Kidney (tissue), 14 donors: ENCODE data around the gene KDM3A. TPM values are rescaled to one million over a fixed set of nuclear protein-coding genes. Genes with fewer than 3 reads are reported as not detected.

ENCODE experiments used
- DNase-seq, 5 donors: peaks; one replicate each; pipeline ENCODE4 v3.0.0-alpha.2; 2013 to 2020
- FAIRE-seq: peaks from 2 replicates; lab custom pipeline; 2012; peaks lifted over from hg19 to GRCh38; lab: Jason Lieb, UNC
- H3K27ac ChIP-seq, 2 donors: one replicate each; pipeline ENCODE4 v1.7.0; 2013; ENCODE audit warnings: low read depth in 2 of 2, low read length in 2 of 2, inconsistent platforms in 1 of 2
- H3K27me3 ChIP-seq: one replicate; pipeline ENCODE4 v1.7.1; 2013; ENCODE audit warnings: low read length, inconsistent platforms; ENCODE audit not compliant: control insufficient read depth, insufficient read depth
- H3K36me3 ChIP-seq, 3 donors: one replicate each; pipeline versions ENCODE4 v1.7.0 to v1.7.1; 2013; ENCODE audit warnings: low read length in 3 of 3, control low read depth in 1 of 3, inconsistent platforms in 1 of 3; ENCODE audit not compliant: insufficient read depth in 3 of 3, control insufficient read depth in 2 of 3
- H3K4me1 ChIP-seq, 3 donors: one replicate each; pipeline versions ENCODE4 v1.7.0 to v1.7.1; 2013; ENCODE audit warnings: low read length in 3 of 3, inconsistent platforms in 1 of 3, low read depth in 1 of 3; ENCODE audit not compliant: control insufficient read depth in 2 of 3, insufficient read depth in 2 of 3
- H3K4me3 ChIP-seq, 3 donors: one replicate each; pipeline versions ENCODE4 v1.7.0 to v1.8.1; 2013; ENCODE audit warnings: low read length in 3 of 3, control low read depth in 1 of 3, inconsistent platforms in 1 of 3
- H3K9ac ChIP-seq, 3 donors: one replicate each; pipeline versions ENCODE4 v1.7.0 to v1.7.1; 2013; ENCODE audit warnings: low read length in 3 of 3, control low read depth in 1 of 3, inconsistent platforms in 1 of 3
- H3K9me3 ChIP-seq, 3 donors: one replicate each; pipeline versions ENCODE4 v1.7.0 to v1.7.1; 2013; ENCODE audit warnings: low read length in 3 of 3, control low read depth in 1 of 3, inconsistent platforms in 1 of 3; ENCODE audit not compliant: control insufficient read depth in 2 of 3, insufficient read depth in 1 of 3
- intact Hi-C: fragments of 100-400 bp; cut with DNase I; formaldehyde crosslinking; loops from one replicate; pipeline ENCODE4 v1.11.1; 2022
- polyA plus RNA-seq: library from polyadenylated mRNA; stranded (reverse); fragments of 350-450 nt; fragmentation: Illumina TruSeq; extraction: RNeasy Lipid Tissue Mini Kit (QIAGEN cat#74804); gene quantifications from one replicate; pipeline ENCODE4 v1.2.3, GENCODE V29; 2014; ENCODE audit warnings: low read depth, low replicate concordance; ENCODE audit not compliant: insufficient read depth
- total RNA-seq: library from RNA; stranded (reverse); fragmentation: NEBNext Ultra II Directional; extraction: Animal tissue kit (Norgen Biotek cat#: 25700); gene quantifications from one replicate; pipeline ENCODE4 v1.2.1, GENCODE V29; 2021
- TF ChIP-seq, protein P1 (sequence below): IDR thresholded peaks from 3 replicates; pipeline ENCODE4 v1.5.1; 2012; ENCODE audit warnings: mild to moderate bottlenecking, moderate library complexity, borderline replicate concordance; ENCODE audit not compliant: insufficient read depth; ENCODE audit errors: extremely low read depth
- donor health status: control.
- donor health status: control.
- donor health status: control.
- donor health status: control.
- donor health status: control.
- donor health status: DM: yes; HTN: yes; CAD: no.
- donor health status: Normal renal cell carcinoma (clear cell type).

KDM3A gene
- total and polyA plus RNA-seq, 2 donors from 2014 or later: 10.9 to 43.8 TPM

GRCh38 chr2:86482034-86482433 lies 40.9 kb downstream of the KDM3A start:
- DNase-seq (no peak), FAIRE-seq (no peak)
- TF ChIP-seq, protein P1, sequence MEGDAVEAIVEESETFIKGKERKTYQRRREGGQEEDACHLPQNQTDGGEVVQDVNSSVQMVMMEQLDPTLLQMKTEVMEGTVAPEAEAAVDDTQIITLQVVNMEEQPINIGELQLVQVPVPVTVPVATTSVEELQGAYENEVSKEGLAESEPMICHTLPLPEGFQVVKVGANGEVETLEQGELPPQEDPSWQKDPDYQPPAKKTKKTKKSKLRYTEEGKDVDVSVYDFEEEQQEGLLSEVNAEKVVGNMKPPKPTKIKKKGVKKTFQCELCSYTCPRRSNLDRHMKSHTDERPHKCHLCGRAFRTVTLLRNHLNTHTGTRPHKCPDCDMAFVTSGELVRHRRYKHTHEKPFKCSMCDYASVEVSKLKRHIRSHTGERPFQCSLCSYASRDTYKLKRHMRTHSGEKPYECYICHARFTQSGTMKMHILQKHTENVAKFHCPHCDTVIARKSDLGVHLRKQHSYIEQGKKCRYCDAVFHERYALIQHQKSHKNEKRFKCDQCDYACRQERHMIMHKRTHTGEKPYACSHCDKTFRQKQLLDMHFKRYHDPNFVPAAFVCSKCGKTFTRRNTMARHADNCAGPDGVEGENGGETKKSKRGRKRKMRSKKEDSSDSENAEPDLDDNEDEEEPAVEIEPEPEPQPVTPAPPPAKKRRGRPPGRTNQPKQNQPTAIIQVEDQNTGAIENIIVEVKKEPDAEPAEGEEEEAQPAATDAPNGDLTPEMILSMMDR: no peak
- Histone ChIP-seq H3K27ac (no peak overlapping the region), H3K27me3 (no peaks in the 10 kb centered on the region), H3K9ac (no peak overlapping the region), H3K4me3 (no peak overlapping the region), H3K36me3 (peaks cover 14 to 82% (median 55%) of the 10 kb centered on the region in 3 donors), H3K9me3 (no peaks in the 10 kb centered on the region), H3K4me1 (peaks cover 0 to 3% (median 0%) of the 10 kb centered on the region in 3 donors)
- intact Hi-C loops: no loop called here

DNA sequence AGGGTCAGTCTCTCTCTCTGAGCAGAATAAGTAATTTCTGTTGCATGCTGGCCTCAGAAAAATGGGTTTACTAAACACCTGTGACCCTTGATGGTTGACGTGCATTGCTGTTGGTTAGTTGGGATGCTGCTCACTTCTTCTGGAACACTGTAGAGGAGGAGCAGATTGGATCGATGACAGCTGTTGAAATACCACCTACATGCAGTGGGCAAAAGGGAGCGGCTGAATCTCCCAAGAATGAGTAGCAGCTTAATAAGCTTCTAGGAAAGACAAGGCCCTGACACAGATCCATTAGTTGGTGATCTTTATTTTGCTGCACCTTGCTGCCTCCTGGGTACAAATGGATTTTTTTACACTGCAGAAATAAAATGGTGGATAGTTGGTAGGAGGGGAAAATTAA lies 43.2 kb downstream of the KDM3A start:
- no peak overlapping the region for H3K9ac ChIP-seq
- no peaks in the 10 kb centered on the region for H3K27me3 ChIP-seq
- no peaks in the 10 kb centered on the region for H3K9me3 ChIP-seq
- TF ChIP-seq, protein P1: no peak
- H3K27ac ChIP-seq: no peak overlapping the region
- FAIRE-seq (no peak), DNase-seq (no peak)
- H3K4me3 ChIP-seq: no peak overlapping the region
- H3K36me3 ChIP-seq: peaks cover 10 to 90% (median 64%) of the 10 kb centered on the region in 3 donors
- intact Hi-C loops: no loop called here
- H3K4me1 ChIP-seq: peaks cover 0 to 3% (median 0%) of the 10 kb centered on the region in 3 donors

- Histone ChIP-seq H3K4me3 (no peak overlapping the region), H3K27me3 (no peaks in the 10 kb centered on the region), H3K4me1 (peaks cover 0 to 3% (median 0%) of the 10 kb centered on the region in 3 donors), H3K9me3 (no peaks in the 10 kb centered on the region), H3K36me3 (peaks cover 10 to 92% (median 67%) of the 10 kb centered on the region in 3 donors), H3K27ac (no peak overlapping the region), H3K9ac (no peak overlapping the region)
- TF ChIP-seq, protein P1: no peak
- no peak for FAIRE-seq
- intact Hi-C loops: no loop called here
- DNase-seq: no peak
Observed at GRCh38 chr2:86485103-86485502, 43.9 kb downstream of the KDM3A start.

DNA sequence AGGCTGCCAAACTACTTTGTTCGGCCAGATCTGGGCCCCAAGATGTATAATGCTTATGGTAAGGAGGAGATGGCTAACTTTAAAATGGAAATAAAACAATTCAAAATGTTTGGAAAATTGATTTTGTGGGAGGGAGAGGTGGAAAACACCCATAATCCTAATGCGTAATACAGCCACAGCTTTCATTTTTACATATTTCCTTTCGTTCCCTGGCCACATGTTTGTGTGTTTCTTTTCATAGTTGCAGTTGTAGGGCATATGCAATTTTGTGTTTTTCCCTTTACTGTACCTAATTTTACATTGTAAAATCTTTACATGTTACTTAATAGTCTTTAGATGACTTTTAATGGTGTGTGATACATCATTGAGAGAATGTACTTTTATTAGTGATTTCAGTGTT lies 44.6 kb downstream of the KDM3A start:
- FAIRE-seq: no peak
- peaks cover 0 to 3% (median 0%) of the 10 kb centered on the region in 3 donors for H3K4me1 ChIP-seq
- H3K27ac ChIP-seq: no peak overlapping the region
- H3K36me3 ChIP-seq: peaks cover 13 to 92% (median 70%) of the 10 kb centered on the region in 3 donors
- DNase-seq: no peak
- H3K27me3 ChIP-seq: no peaks in the 10 kb centered on the region
- TF ChIP-seq, protein P1: no peak
- H3K9ac ChIP-seq: no peak overlapping the region
- H3K4me3 ChIP-seq: no peak overlapping the region
- H3K9me3 ChIP-seq: no peaks in the 10 kb centered on the region
- intact Hi-C loops: no loop called here
